ENCODE measurements around the gene ALKBH7.

ALKBH7 gene

GRCh38 chr19:6423499-6424194, 51.1 kb downstream of the ALKBH7 start:
- no peak for DNase-seq (ENCODE audit: low read depth in 4 of 4, low spot score in 1 of 4)

- no peak for DNase-seq (ENCODE audit: low read depth in 4 of 4, low spot score in 1 of 4)
Measured at GRCh38 chr19:6424195-6424938, 51.8 kb downstream of the ALKBH7 start, which contains the start of gene KHSRP. KHSRP (minus strand) TSS chr19:6424811; CDS start chr19:6424701, 110 bp downstream.
